COLO668 (cell line): ENCODE results near the gene DUSP7.

ENCODE experiments used
- DNase-seq: peaks from one replicate; lab custom pipeline; 2025; ENCODE audit not compliant: unreplicated experiment; lab: John Stamatoyannopoulos, UW

DUSP7 gene

GRCh38 chr3:52056521-52056967 is at the start of gene DUSP7:
DUSP7 (minus strand) TSS chr3:52056571; CDS start chr3:52056366, 205 bp downstream.
- DNase-seq = peak; percentile 78

- no peak for DNase-seq
Measured at GRCh38 chr3:52104684-52105640, 48.6 kb upstream of the DUSP7 start.

- DNase-seq = no peak
Measured at GRCh38 chr3:52102934-52103333, 46.6 kb upstream of the DUSP7 start.

- DNase-seq = no peak
Measured at GRCh38 chr3:52099001-52099401, 42.6 kb upstream of the DUSP7 start.

- no peak for DNase-seq
Measured at GRCh38 chr3:52097851-52098507, 41.6 kb upstream of the DUSP7 start.

GRCh38 chr3:52095990-52096775 is 39.8 kb upstream of the DUSP7 start:
- DNase-seq = no peak

- no peak for DNase-seq
Measured at GRCh38 chr3:52094571-52095485, 38.5 kb upstream of the DUSP7 start.

- no peak for DNase-seq
Measured at GRCh38 chr3:52093756-52094545, 37.6 kb upstream of the DUSP7 start.

- DNase-seq = no peak
Measured at GRCh38 chr3:52092891-52093290, 36.5 kb upstream of the DUSP7 start.

GRCh38 chr3:52092271-52092660 is 35.9 kb upstream of the DUSP7 start:
- DNase-seq = no peak

GRCh38 chr3:52091586-52092270 is 35.4 kb upstream of the DUSP7 start:
- no peak for DNase-seq

GRCh38 chr3:52090933-52091468 is 34.6 kb upstream of the DUSP7 start:
- DNase-seq = no peak

- DNase-seq = no peak
Measured at GRCh38 chr3:52090131-52090932, 34.0 kb upstream of the DUSP7 start.

GRCh38 chr3:52089691-52090090 is 33.3 kb upstream of the DUSP7 start:
- DNase-seq = no peak

- DNase-seq = no peak
Measured at GRCh38 chr3:52088445-52089367, 32.3 kb upstream of the DUSP7 start.

GRCh38 chr3:52087731-52088130 is 31.4 kb upstream of the DUSP7 start:
- no peak for DNase-seq
